Lower leg skin (tissue), 3 donors: ENCODE results near the gene PAK5.

Experiments
- POLR2A ChIP-seq, 2 donors: fragments of 450-650 bp; IDR thresholded peaks; one replicate each; pipeline ENCODE4 v1.6.1; 2016 to 2017; ENCODE audit warnings: antibody characterized with exemption in 2 of 2, mild to moderate bottlenecking in 1 of 2, moderate library complexity in 1 of 2
- TF ChIP-seq, protein P1 (sequence below), 3 donors: fragments of 450-650 bp; IDR thresholded peaks; one replicate each; pipeline ENCODE4 v1.5.1; 2016; ENCODE audit warnings: antibody characterized with exemption in 3 of 3, mild to moderate bottlenecking in 3 of 3, moderate library complexity in 2 of 3

DNA sequence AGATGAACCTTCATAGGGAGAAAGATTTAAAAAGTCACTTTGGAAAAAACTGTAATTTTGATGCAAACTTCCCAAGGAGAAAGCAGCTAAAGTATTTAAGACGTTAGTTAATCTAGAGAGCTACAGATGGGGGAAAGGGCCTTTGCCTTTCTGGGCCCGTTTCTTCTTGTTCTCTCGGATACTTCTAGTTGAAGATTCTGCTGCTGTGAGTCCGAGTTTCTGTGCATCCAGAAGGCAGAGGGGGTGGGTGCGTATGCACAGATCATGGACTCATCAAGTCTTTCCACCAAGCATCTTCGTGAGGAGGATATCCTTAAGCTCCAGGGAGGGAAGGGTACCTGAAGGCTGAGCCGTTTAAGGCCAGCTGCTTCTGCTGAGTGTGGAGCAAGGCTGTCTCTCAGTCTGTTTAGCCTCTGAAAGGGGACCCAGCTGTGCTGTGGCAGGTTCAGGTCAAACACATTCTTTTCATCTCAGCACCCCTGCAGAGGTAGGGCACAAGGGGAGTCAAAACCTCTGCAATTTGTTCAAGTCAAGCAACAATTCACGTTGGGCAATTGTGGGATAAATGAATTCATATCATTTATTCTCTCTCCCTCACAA, 320.2 kb downstream of the PAK5 start:
- TF ChIP-seq POLR2A (IDR thresholded peaks at IDR 0.05), result no peak
- TF ChIP-seq, protein P1, sequence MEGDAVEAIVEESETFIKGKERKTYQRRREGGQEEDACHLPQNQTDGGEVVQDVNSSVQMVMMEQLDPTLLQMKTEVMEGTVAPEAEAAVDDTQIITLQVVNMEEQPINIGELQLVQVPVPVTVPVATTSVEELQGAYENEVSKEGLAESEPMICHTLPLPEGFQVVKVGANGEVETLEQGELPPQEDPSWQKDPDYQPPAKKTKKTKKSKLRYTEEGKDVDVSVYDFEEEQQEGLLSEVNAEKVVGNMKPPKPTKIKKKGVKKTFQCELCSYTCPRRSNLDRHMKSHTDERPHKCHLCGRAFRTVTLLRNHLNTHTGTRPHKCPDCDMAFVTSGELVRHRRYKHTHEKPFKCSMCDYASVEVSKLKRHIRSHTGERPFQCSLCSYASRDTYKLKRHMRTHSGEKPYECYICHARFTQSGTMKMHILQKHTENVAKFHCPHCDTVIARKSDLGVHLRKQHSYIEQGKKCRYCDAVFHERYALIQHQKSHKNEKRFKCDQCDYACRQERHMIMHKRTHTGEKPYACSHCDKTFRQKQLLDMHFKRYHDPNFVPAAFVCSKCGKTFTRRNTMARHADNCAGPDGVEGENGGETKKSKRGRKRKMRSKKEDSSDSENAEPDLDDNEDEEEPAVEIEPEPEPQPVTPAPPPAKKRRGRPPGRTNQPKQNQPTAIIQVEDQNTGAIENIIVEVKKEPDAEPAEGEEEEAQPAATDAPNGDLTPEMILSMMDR (IDR thresholded peaks at IDR 0.05), result no peak
